Measurements from ENCODE around the gene TRIP13.
A peak's percentile ranks its signal among the peaks of the same experiment; 100 is the strongest.

Gene TRIP13

GRCh38 chr5:855771-856530 is 36.7 kb upstream of the TRIP13 start:
- DNase-seq = no peak

- DNase-seq = no peak
These were observed 35.9 kb upstream of the TRIP13 start for GRCh38 chr5:856531-857425.

- no peak for DNase-seq
These were observed 34.0 kb upstream of the TRIP13 start for GRCh38 chr5:858726-859125.

GRCh38 chr5:859391-859790 is 33.3 kb upstream of the TRIP13 start:
- DNase-seq = no peak

- DNase-seq = no peak
These were observed 32.8 kb upstream of the TRIP13 start for GRCh38 chr5:859798-860296.

- DNase-seq = no peak
These were observed 32.1 kb upstream of the TRIP13 start for GRCh38 chr5:860506-861150.

- no peak for DNase-seq
These were observed 31.0 kb upstream of the TRIP13 start for GRCh38 chr5:861442-862366.

- DNase-seq = peak; percentile 68 to 81
These were observed 30.1 kb upstream of the TRIP13 start for GRCh38 chr5:862367-863243.

GRCh38 chr5:863244-863805 is 29.4 kb upstream of the TRIP13 start:
- no peak for DNase-seq

GRCh38 chr5:864492-865167 is 28.1 kb upstream of the TRIP13 start:
- DNase-seq = no peak

- no peak for DNase-seq
These were observed 27.5 kb upstream of the TRIP13 start for GRCh38 chr5:865168-865521.

GRCh38 chr5:865771-866170 is 26.9 kb upstream of the TRIP13 start:
- DNase-seq = no peak

- DNase-seq = no peak
These were observed 25.3 kb upstream of the TRIP13 start for GRCh38 chr5:867300-867870.

- DNase-seq = no peak
These were observed 24.1 kb upstream of the TRIP13 start for GRCh38 chr5:868428-869135.

- no peak for DNase-seq
These were observed 21.7 kb upstream of the TRIP13 start for GRCh38 chr5:870956-871355.

- no peak for DNase-seq
These were observed 20.9 kb upstream of the TRIP13 start for GRCh38 chr5:871596-872298.

GRCh38 chr5:872301-872700 is 20.4 kb upstream of the TRIP13 start:
- no peak for DNase-seq

- DNase-seq = no peak
These were observed 19.4 kb upstream of the TRIP13 start for GRCh38 chr5:873328-873727.

GRCh38 chr5:875931-876330 is 16.8 kb upstream of the TRIP13 start:
- no peak for DNase-seq

Measured in NCI-H187 (cell line).